HepG2 (cell line): Measurements from ENCODE around the gene EARS2. TPM values are rescaled to one million over a fixed set of nuclear protein-coding genes. Genes with fewer than 3 reads are reported as not detected.

Source experiments
- ARID3A ChIP-seq: IDR thresholded peaks from 2 replicates; pipeline ENCODE4 v1.6.1; 2012; ENCODE audit warnings: low read depth, low read length, improper control_type of control experiment
- ARNT ChIP-seq: fragments of 450-650 bp; IDR thresholded peaks from 2 replicates; pipeline ENCODE4 v1.6.1; 2017
- CHCHD3 ChIP-seq: sonication (generic); formaldehyde crosslinking; IDR thresholded peaks from 2 replicates; pipeline ENCODE4 v1.8.0; 2022; ENCODE audit warnings: mild to moderate bottlenecking, missing genetic modification reagents, moderate library complexity
- ELK4 ChIP-seq: sonication (generic); formaldehyde crosslinking; IDR thresholded peaks from 2 replicates; pipeline ENCODE4 v1.9.0; 2021; ENCODE audit warnings: missing genetic modification reagents, borderline replicate concordance
- FOXJ3 ChIP-seq: sonication (generic); formaldehyde crosslinking; IDR thresholded peaks from 2 replicates; pipeline ENCODE4 v1.4.0; 2020; ENCODE audit warnings: missing genetic modification reagents, mild to moderate bottlenecking, borderline replicate concordance
- FOXK1 ChIP-seq: sonication (generic); formaldehyde crosslinking; IDR thresholded peaks from 2 replicates; pipeline ENCODE4 v1.4.0; 2020; ENCODE audit warnings: low read depth, missing genetic modification reagents, borderline replicate concordance
- GATAD2A ChIP-seq: IDR thresholded peaks from 2 replicates; pipeline ENCODE4 v1.6.1; 2016
- MBNL3 ChIP-seq: fragments of 250-450 bp; sonication (Bioruptor Pico); conservative IDR thresholded peaks from 2 replicates; pipeline ENCODE4 v1.8.0; 2022; ENCODE audit warnings: mild to moderate bottlenecking, inconsistent platforms
- MYC ChIP-seq: sonication (generic); formaldehyde crosslinking; IDR thresholded peaks from 2 replicates; pipeline ENCODE4 v1.9.0; 2021; ENCODE audit warnings: missing genetic modification reagents, borderline replicate concordance
- NFRKB ChIP-seq: fragments of 450-650 bp; IDR thresholded peaks from 2 replicates; pipeline ENCODE4 v1.6.1; 2017
- NFYB ChIP-seq: sonication (generic); formaldehyde crosslinking; IDR thresholded peaks from 2 replicates; pipeline ENCODE4 v1.4.0; 2020; ENCODE audit warnings: missing genetic modification reagents
- NPAS2 ChIP-seq: sonication (generic); formaldehyde crosslinking; IDR thresholded peaks from 2 replicates; pipeline ENCODE4 v1.8.0; 2022; ENCODE audit warnings: mild to moderate bottlenecking, missing genetic modification reagents, borderline replicate concordance
- POLR2AphosphoS5 ChIP-seq: IDR thresholded peaks from 2 replicates; pipeline ENCODE4 v1.6.1; 2012; ENCODE audit warnings: low read depth, low read length
- SAFB2 ChIP-seq: sonication (generic); formaldehyde crosslinking; IDR thresholded peaks from 2 replicates; pipeline ENCODE4 v1.5.1; 2020; ENCODE audit warnings: missing genetic modification reagents, low read depth, mild to moderate bottlenecking, borderline replicate concordance
- SP5 ChIP-seq: IDR thresholded peaks from 2 replicates; pipeline ENCODE4 v1.6.1; 2016; ENCODE audit warnings: low read depth, borderline replicate concordance
- SYNCRIP ChIP-seq: fragments of 200-400 bp; formaldehyde crosslinking; IDR thresholded peaks from 2 replicates; pipeline ENCODE4 v1.6.1; 2018; ENCODE audit warnings: mild to moderate bottlenecking, low read depth, low read length; ENCODE audit not compliant: insufficient read depth
- TMF1 ChIP-seq: sonication (generic); formaldehyde crosslinking; IDR thresholded peaks from 2 replicates; pipeline ENCODE4 v1.8.1; 2022; ENCODE audit warnings: low read depth, missing genetic modification reagents
- USF2 ChIP-seq, 2 experiments: sonication (generic) in 1 of 2; formaldehyde crosslinking in 1 of 2; IDR thresholded peaks; 2 replicates each; pipeline versions ENCODE4 v1.5.1 to v1.6.1; 2011 to 2020; ENCODE audit warnings: borderline replicate concordance in 1 of 2, low read depth in 1 of 2, low read length in 1 of 2, mild to moderate bottlenecking in 1 of 2, missing genetic modification reagents in 1 of 2, moderate library complexity in 1 of 2
- ZNF3 ChIP-seq: IDR thresholded peaks from 2 replicates; pipeline ENCODE4 v1.7.0; 2017; ENCODE audit warnings: inconsistent platforms
- ZNF430 ChIP-seq: sonication (generic); formaldehyde crosslinking; IDR thresholded peaks from 2 replicates; pipeline ENCODE4 v1.9.0; 2021; ENCODE audit warnings: mild to moderate bottlenecking, missing genetic modification reagents
- ZNF510 ChIP-seq: sonication (generic); formaldehyde crosslinking; IDR thresholded peaks from 2 replicates; pipeline ENCODE4 v1.4.0; 2020; ENCODE audit warnings: low read depth, mild to moderate bottlenecking, missing genetic modification reagents
- ZNF576 ChIP-seq: sonication (generic); formaldehyde crosslinking; IDR thresholded peaks from 2 replicates; pipeline ENCODE4 v1.4.0; 2020; ENCODE audit warnings: mild to moderate bottlenecking, missing genetic modification reagents
- ZNF773 ChIP-seq: sonication (generic); formaldehyde crosslinking; IDR thresholded peaks from 2 replicates; pipeline ENCODE4 v1.4.0; 2020; ENCODE audit warnings: missing genetic modification reagents, borderline replicate concordance
- ZNF782 ChIP-seq: sonication (generic); formaldehyde crosslinking; IDR thresholded peaks from 2 replicates; pipeline ENCODE4 v1.4.0; 2020; ENCODE audit warnings: missing genetic modification reagents, mild to moderate bottlenecking, borderline replicate concordance
- ZNF879 ChIP-seq: sonication (generic); formaldehyde crosslinking; IDR thresholded peaks from 2 replicates; pipeline ENCODE4 v1.8.1; 2023; ENCODE audit warnings: missing genetic modification reagents
- ZSCAN22 ChIP-seq: sonication (generic); formaldehyde crosslinking; IDR thresholded peaks from 2 replicates; pipeline ENCODE4 v1.4.0; 2020; ENCODE audit warnings: mild to moderate bottlenecking, missing genetic modification reagents
- polyA plus RNA-seq, 8 experiments: library from polyadenylated mRNA; depleted of rRNA in 3 of 8; stranded (reverse) in 7 of 8; unstranded in 1 of 8; fragments of >200 nt; fragmentation: Illumina TruSeq in 4 of 8; extraction: Trizol in 4 of 8; gene quantifications; 2 replicates each; pipeline versions ENCODE4 v1.2.1 to v1.2.3, GENCODE V29; 2011 to 2016; ENCODE audit warnings: low read depth in 4 of 8, missing spikeins in 1 of 8, mixed read lengths in 1 of 8; ENCODE audit not compliant: insufficient read depth in 1 of 8
- total RNA-seq, 5 experiments: library from RNA; depleted of rRNA; stranded (reverse); fragments of >200 nt; fragmentation: Illumina TruSeq; extraction: Trizol; gene quantifications; 2 replicates each; pipeline ENCODE4 v1.2.3, GENCODE V29; 2016; ENCODE audit warnings: low read depth in 1 of 5

Gene EARS2
- total and polyA plus RNA-seq, 2 of the 13 experiments (the other 11 are each of a cell fraction or from before 2014, with no cell fraction given), result 49.4 to 80.4 TPM

GRCh38 chr16:23510164-23510914 lies 46.8 kb downstream of the EARS2 start, which contains the start of gene GGA2 (continued):
- TF ChIP-seq NFYB (CRISPR knock-in tag), result peak; percentile 37; the same call in 1 of the 2 replicates
- no peak for TF ChIP-seq ARNT
- TF ChIP-seq NFRKB, result no peak
- TF ChIP-seq GATAD2A (CRISPR knock-in tag), result peak; percentile 44; the same call in 1 of the 2 replicates
- TF ChIP-seq FOXK1 (CRISPR knock-in tag), result peak; percentile 83; the same call in 1 of the 2 replicates
- no peak for TF ChIP-seq SYNCRIP
- no peak for TF ChIP-seq ARID3A
- peak; percentile 86; the same call in 1 of the 2 replicates for TF ChIP-seq NPAS2
- no peak for TF ChIP-seq MBNL3 (CRISPR knock-in tag)
- TF ChIP-seq CHCHD3 (CRISPR knock-in tag), result peak; percentile 90; the same call in 1 of the 2 replicates
- TF ChIP-seq ZNF879 (CRISPR knock-in tag), result no peak
- peak; percentile 52; the same call in 1 of the 2 replicates for TF ChIP-seq FOXJ3 (CRISPR knock-in tag)
- TF ChIP-seq ZSCAN22 (CRISPR knock-in tag), result peak; percentile 89
- TF ChIP-seq SP5 (CRISPR knock-in tag), result peak; percentile 95
- no peak for TF ChIP-seq ZNF576 (CRISPR knock-in tag)
- TF ChIP-seq TMF1 (CRISPR knock-in tag), result peak; percentile 97
- peak; percentile 96 for TF ChIP-seq POLR2AphosphoS5
- peak; percentile 97 for TF ChIP-seq USF2 (IDR thresholded peaks at IDR 0.05; ENCODE audit: low read depth, low read length)
- peak; percentile 93; the same call in 1 of the 2 replicates for TF ChIP-seq USF2 (CRISPR knock-in tag; IDR thresholded peaks at IDR 0.05; ENCODE audit: borderline replicate concordance)
- peak; percentile 84; the same call in 1 of the 2 replicates for TF ChIP-seq ZNF782 (CRISPR knock-in tag)
- peak; percentile 69; the same call in 1 of the 2 replicates for TF ChIP-seq ELK4
- 0 out of 2 replicates have a peak, but pooled peaks have one; percentile 41 for TF ChIP-seq ZNF3 (CRISPR knock-in tag)
- peak; percentile 82; the same call in 1 of the 2 replicates for TF ChIP-seq ZNF510 (CRISPR knock-in tag)
- peak; percentile 93 for TF ChIP-seq ZNF773 (CRISPR knock-in tag)
- peak; percentile 96 for TF ChIP-seq MYC
- peak; percentile 99 for TF ChIP-seq SAFB2 (CRISPR knock-in tag)
- TF ChIP-seq ZNF430 (CRISPR knock-in tag), result peak; percentile 95; the same call in 1 of the 2 replicates
